Measurements from ENCODE around the gene TRIP13. TPM values are rescaled to one million over a fixed set of nuclear protein-coding genes. Genes with fewer than 3 reads are reported as not detected.
"Not testable (repeated sequence)": the region's sequence is repeated elsewhere in the genome, so short reads cannot be mapped to it uniquely, and the experiment has no call there.

TRIP13 gene
- total RNA-seq, 1 experiment from 2014 or later = 42.6 TPM

GRCh38 chr5:914612-915011, 21.9 kb downstream of the TRIP13 start:
- Histone ChIP-seq H3K4me1 (ENCODE audit: insufficient read depth, low read length) (no peaks in the 10 kb centered on the region), H4K91ac (ENCODE audit: insufficient read length, low read depth, low read length) (no peak overlapping the region), H3K18ac (ENCODE audit: insufficient read length, low read depth, low read length) (no peak overlapping the region), H3K56ac (ENCODE audit: insufficient read length, low read depth, low read length) (no peak overlapping the region), H3T11ph (ENCODE audit: low read length) (no peak overlapping the region), H3K9me3 (ENCODE audit: control insufficient read depth, low read depth, low read length) (no peaks in the 10 kb centered on the region), H2BK5ac (ENCODE audit: insufficient read length, low read length) (no peak overlapping the region), H3K4me2 (ENCODE audit: insufficient read depth, insufficient read length, low read length) (no peak overlapping the region), H4K8ac (replicated peaks; ENCODE audit: insufficient read length, low read depth, low read length) (no peak overlapping the region), H3K27ac (ENCODE audit: insufficient read length, low read depth, low read length) (no peak overlapping the region), H4K20me1 (ENCODE audit: control insufficient read depth, insufficient read depth, insufficient read length) (no peaks in the 10 kb centered on the region), H2BK15ac (ENCODE audit: low read depth, low read length) (no peak overlapping the region), H3K14ac (ENCODE audit: insufficient read depth, low read length) (no peak overlapping the region), H2AK5ac (ENCODE audit: insufficient read length, low read length) (no peak overlapping the region), H2BK120ac (ENCODE audit: low read depth, low read length, poor library complexity, severe bottlenecking) (no peak overlapping the region), H4K5ac (ENCODE audit: insufficient read length, low read depth, low read length) (no peak overlapping the region), H2AFZ (ENCODE audit: low read length) (no peak overlapping the region), H3K79me1 (ENCODE audit: insufficient read depth, low read depth, low read length, poor library complexity, severe bottlenecking) (no peaks in the 10 kb centered on the region), H2BK12ac (ENCODE audit: insufficient read length, low read depth, low read length) (no peak overlapping the region), H3K23ac (ENCODE audit: insufficient read length, low read depth, low read length) (no peak overlapping the region), H2BK20ac (ENCODE audit: low read depth, low read length, poor library complexity, severe bottlenecking) (no peak overlapping the region), H3K9ac (ENCODE audit: extremely low read depth, insufficient read length, low read length) (no peak overlapping the region), H3K4ac (ENCODE audit: low read depth, low read length) (no peak overlapping the region), H3K27me3 (ENCODE audit: insufficient read depth, low read length) (no peaks in the 10 kb centered on the region), H3K23me2 (ENCODE audit: insufficient read length, low read depth, low read length, poor library complexity, severe bottlenecking) (no peaks in the 10 kb centered on the region), H3K79me2 (ENCODE audit: insufficient read depth, low read length) (no peaks in the 10 kb centered on the region)
- Mint-ChIP-seq H3K4me3 (no peak overlapping the region), H3K4me1 (peaks cover 3 to 7% of the 10 kb centered on the region in 2 experiments), H3K9me3 (no peaks in the 10 kb centered on the region), H3K27me3 (ENCODE audit: low read depth) (no peaks in the 10 kb centered on the region), H3K36me3 (ENCODE audit: insufficient read depth in 1 of 3, low read depth in 3 of 3) (peaks cover 32 to 90% (median 78%) of the 10 kb centered on the region in 3 experiments), H3K27ac (no peak overlapping the region; a peak in 1 of 7 replicates)
- WGBS (ENCODE audit: extremely low coverage, insufficient read length, low lambda C conversion rate) = no CpG with 5 or more reads among the region's 7 CpGs
- TF ChIP-seq CTCF (conservative IDR thresholded peaks at IDR 0.05) = no peak
- DNase-seq = no peak

GRCh38 chr5:915346-915745, 22.7 kb downstream of the TRIP13 start:
- H3K79me1 ChIP-seq (ENCODE audit: insufficient read depth, low read depth, low read length, poor library complexity, severe bottlenecking); H4K20me1 ChIP-seq (ENCODE audit: control insufficient read depth, insufficient read depth, insufficient read length); H3K27ac ChIP-seq (ENCODE audit: insufficient read length, low read depth, low read length); DNase-seq; H4K8ac ChIP-seq (replicated peaks; ENCODE audit: insufficient read length, low read depth, low read length); H2BK12ac ChIP-seq (ENCODE audit: insufficient read length, low read depth, low read length); H3K4me1 Mint-ChIP-seq; H3K79me2 ChIP-seq (ENCODE audit: insufficient read depth, low read length); H2BK5ac ChIP-seq (ENCODE audit: insufficient read length, low read length); H3K27me3 ChIP-seq (ENCODE audit: insufficient read depth, low read length); H3K27ac Mint-ChIP-seq; H4K91ac ChIP-seq (ENCODE audit: insufficient read length, low read depth, low read length); H3K23me2 ChIP-seq (ENCODE audit: insufficient read length, low read depth, low read length, poor library complexity, severe bottlenecking); H3K9me3 ChIP-seq (ENCODE audit: control insufficient read depth, low read depth, low read length); H3K9ac ChIP-seq (ENCODE audit: extremely low read depth, insufficient read length, low read length); H3K4me3 Mint-ChIP-seq; H3T11ph ChIP-seq (ENCODE audit: low read length); H2BK15ac ChIP-seq (ENCODE audit: low read depth, low read length); H3K4me1 ChIP-seq (ENCODE audit: insufficient read depth, low read length); H3K4ac ChIP-seq (ENCODE audit: low read depth, low read length); H3K14ac ChIP-seq (ENCODE audit: insufficient read depth, low read length); H4K5ac ChIP-seq (ENCODE audit: insufficient read length, low read depth, low read length); H2AK5ac ChIP-seq (ENCODE audit: insufficient read length, low read length); H3K23ac ChIP-seq (ENCODE audit: insufficient read length, low read depth, low read length); H3K18ac ChIP-seq (ENCODE audit: insufficient read length, low read depth, low read length); H3K27me3 Mint-ChIP-seq (ENCODE audit: low read depth); H2BK20ac ChIP-seq (ENCODE audit: low read depth, low read length, poor library complexity, severe bottlenecking); H3K56ac ChIP-seq (ENCODE audit: insufficient read length, low read depth, low read length); H3K9me3 Mint-ChIP-seq; H2AFZ ChIP-seq (ENCODE audit: low read length); H3K4me2 ChIP-seq (ENCODE audit: insufficient read depth, insufficient read length, low read length); H2BK120ac ChIP-seq (ENCODE audit: low read depth, low read length, poor library complexity, severe bottlenecking): not testable (repeated sequence)
- H3K36me3 Mint-ChIP-seq (ENCODE audit: insufficient read depth in 1 of 3, low read depth in 3 of 3) = peaks cover 28 to 83% (median 71%) of the 10 kb centered on the region in 3 experiments; a peak in 6 of 7 replicates
- no CpG with 5 or more reads among the region's 12 CpGs for WGBS (ENCODE audit: extremely low coverage, insufficient read length, low lambda C conversion rate)

Measured in H9 (cell line).